ENCODE data around the gene VWA5B1.

- TF ChIP-seq CTCF (IDR thresholded peaks at IDR 0.05; ENCODE audit: insufficient read depth, low read length), result no peak
- no peak for TF ChIP-seq REST (IDR thresholded peaks at IDR 0.05; ENCODE audit: insufficient replicate concordance, low read depth)
Observed at GRCh38 chr1:20308569-20308968, 17.9 kb downstream of the VWA5B1 start.

All from HL-60 (cell line).